ENCODE results near the gene CNBD2. TPM values are rescaled to one million over a fixed set of nuclear protein-coding genes. Genes with fewer than 3 reads are reported as not detected.
"Not testable (repeated sequence)": the region's sequence is repeated elsewhere in the genome, so short reads cannot be mapped to it uniquely, and the experiment has no call there.

Gene CNBD2
- total RNA-seq, 2 experiments from 2014 or later, result 4.8 to 5.3 TPM

DNA sequence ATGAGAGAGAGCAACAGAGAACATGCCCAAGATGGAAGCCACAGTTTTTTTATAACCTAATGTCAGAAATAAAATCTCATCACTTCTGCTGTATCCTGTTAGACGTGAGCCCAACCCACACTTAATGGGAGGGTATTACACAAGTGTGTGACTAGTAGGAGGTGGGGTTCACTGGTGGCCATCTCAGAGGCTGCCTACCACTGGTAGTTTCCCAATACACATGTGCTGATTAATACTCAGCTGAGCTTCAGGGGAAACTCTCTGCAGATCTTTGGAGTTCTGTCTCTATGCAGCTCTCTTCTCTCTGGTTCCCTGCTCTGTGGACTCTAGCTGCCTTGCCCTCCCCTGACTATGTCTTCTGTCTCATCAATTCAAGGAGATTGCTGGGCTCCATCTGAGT lies 35.7 kb downstream of the CNBD2 start:
- CTCF ChIA-PET, result interaction anchor here (0.6 to 2.3 kb wide), 4 partner anchors 9 to 116 kb away, joined by 3 to 9 read pairs (median 6); no protein-coding TSS in a partner anchor
- H3K27ac Mint-ChIP-seq, result no peak overlapping the region
- H3K9me3 Mint-ChIP-seq, result peaks cover 8% of the 10 kb centered on the region
- no peaks in the 10 kb centered on the region for H3K4me1 Mint-ChIP-seq (ENCODE audit: low read depth)
- no peaks in the 10 kb centered on the region for H3K27me3 Mint-ChIP-seq (ENCODE audit: low read depth)
- no peak overlapping the region for H3K4me3 Mint-ChIP-seq
- H3K36me3 Mint-ChIP-seq (ENCODE audit: low read depth), result no peaks in the 10 kb centered on the region
- DNase-seq, result no peak
- intact Hi-C loops (cut with micrococcal nuclease), result no loop called here

DNA sequence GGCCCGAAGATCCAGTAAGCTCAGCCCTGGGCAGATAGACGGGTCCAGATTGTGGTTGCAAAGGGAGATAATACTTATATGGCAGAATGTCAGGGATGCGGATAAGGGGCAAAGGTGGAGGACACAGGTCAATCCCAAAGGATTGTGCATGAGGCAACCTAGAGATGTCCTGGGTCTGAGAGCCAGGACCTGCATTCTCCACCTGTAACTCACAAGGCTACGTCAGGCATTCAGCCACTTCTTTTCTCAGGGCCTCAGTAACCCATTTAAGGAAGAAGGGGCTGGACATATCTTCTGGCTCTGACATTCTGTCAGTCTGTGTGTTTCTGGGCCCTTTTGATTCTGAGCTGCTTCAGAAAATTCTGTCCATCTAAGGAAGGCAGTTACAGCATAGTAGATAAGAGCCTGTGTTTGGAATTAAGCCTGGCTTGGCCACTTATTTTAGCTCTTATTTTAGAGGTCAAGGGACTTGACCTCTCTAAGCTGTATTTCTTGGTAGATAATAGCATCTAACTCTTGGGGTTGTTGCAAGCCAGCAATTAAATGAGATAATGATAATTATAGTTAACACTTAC lies 40.2 kb downstream of the CNBD2 start:
- Mint-ChIP-seq H3K4me1 (ENCODE audit: low read depth) (no peaks in the 10 kb centered on the region), H3K4me3 (no peak overlapping the region), H3K27me3 (ENCODE audit: low read depth) (no peaks in the 10 kb centered on the region), H3K36me3 (ENCODE audit: low read depth) (no peaks in the 10 kb centered on the region), H3K27ac (no peak overlapping the region), H3K9me3 (peaks cover 7% of the 10 kb centered on the region)
- CTCF ChIA-PET, result interaction anchor here (1.0 to 1.4 kb wide), 3 partner anchors 14 to 18 kb away, joined by 3 to 6 read pairs (median 5); no protein-coding TSS in a partner anchor
- intact Hi-C loops (cut with micrococcal nuclease), result no loop called here
- no peak for DNase-seq

DNA sequence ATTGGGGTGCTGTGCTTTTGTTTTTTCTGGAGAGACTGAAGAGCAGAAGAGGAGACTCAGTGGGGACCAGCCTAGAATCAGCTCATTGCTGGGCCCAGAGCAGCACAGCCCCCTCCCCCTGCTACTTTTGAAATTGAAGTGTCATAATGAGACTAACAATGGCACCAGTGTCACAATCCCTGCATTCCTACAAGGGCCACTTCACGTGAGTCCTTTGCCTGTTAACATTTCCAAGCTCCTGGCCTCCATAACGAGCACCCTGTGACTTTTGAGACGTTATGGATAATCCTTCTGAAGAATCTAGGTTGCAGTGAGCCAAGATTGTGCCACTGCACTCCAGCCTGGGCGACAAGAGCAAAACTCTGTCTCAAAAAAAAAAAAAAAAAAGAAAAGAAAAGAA lies 41.7 kb downstream of the CNBD2 start:
- Mint-ChIP-seq H3K9me3 (no peaks in the 10 kb centered on the region), H3K27ac (no peak overlapping the region), H3K4me1 (ENCODE audit: low read depth) (no peaks in the 10 kb centered on the region), H3K36me3 (ENCODE audit: low read depth) (no peaks in the 10 kb centered on the region), H3K4me3 (no peak overlapping the region), H3K27me3 (ENCODE audit: low read depth) (no peaks in the 10 kb centered on the region)
- DNase-seq, result no peak
- CTCF ChIA-PET, result no interaction called here
- intact Hi-C loops (cut with micrococcal nuclease), result no loop called here

DNA sequence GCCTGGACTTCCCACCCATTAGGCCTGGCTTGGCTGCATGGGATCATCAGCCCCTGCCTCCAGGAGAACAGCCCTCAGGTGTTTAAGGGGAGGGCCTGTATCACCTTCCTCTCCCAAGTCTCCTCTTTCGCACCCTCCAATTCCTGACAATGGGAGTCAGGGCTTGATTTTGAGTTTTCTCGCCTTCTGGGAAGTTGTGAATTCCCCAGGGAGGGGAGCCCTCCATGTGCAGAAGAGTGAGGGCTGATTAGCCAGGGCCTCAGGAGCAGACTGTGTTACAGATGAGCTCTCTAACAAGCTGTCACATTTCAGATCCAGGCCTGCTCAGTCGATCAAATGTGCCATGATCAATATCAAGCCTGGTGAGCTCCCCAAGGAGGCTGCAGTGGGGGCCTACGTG lies 42.4 kb downstream of the CNBD2 start:
- Mint-ChIP-seq H3K36me3 (ENCODE audit: low read depth) (no peaks in the 10 kb centered on the region), H3K4me3 (no peak overlapping the region), H3K27ac (no peak overlapping the region), H3K27me3 (ENCODE audit: low read depth) (no peaks in the 10 kb centered on the region), H3K4me1 (ENCODE audit: low read depth) (no peaks in the 10 kb centered on the region), H3K9me3 (no peaks in the 10 kb centered on the region)
- DNase-seq, result no peak
- CTCF ChIA-PET, result interaction anchor here (0.6 to 1.5 kb wide), 3 partner anchors 18 to 132 kb away, joined by 4 to 5 read pairs (median 4); no protein-coding TSS in a partner anchor
- intact Hi-C loops (cut with micrococcal nuclease), result no loop called here

DNA sequence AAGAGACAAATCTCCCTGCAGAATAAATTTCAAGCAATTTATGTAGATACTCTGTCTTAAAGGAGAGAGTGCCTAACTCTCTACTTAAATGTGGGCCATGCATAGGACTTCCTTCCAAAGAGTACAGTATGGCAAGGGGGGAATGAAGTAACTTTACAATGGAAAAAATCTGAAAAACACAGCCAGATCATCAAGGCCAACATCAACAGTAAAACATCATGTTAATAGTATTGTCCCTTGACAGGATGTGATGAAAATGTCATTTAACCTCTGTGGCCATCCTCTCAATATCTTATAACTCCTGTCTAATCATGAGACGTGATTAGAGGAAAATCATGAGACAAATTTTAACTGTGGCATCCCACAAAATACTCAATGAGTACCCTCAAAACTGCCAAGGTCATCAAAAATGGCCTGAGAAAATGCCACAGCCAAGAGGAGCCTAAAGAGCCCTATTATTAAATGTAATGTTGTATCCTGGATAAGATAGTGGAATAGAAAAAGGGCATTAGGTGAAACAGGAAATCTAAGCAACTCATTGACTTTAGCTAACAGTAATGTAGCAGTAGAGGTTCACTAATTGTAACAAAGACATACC lies 47.5 kb downstream of the CNBD2 start:
- Mint-ChIP-seq H3K9me3 (no peaks in the 10 kb centered on the region), H3K36me3 (ENCODE audit: low read depth) (no peaks in the 10 kb centered on the region), H3K27me3 (ENCODE audit: low read depth) (no peaks in the 10 kb centered on the region), H3K4me3 (no peak overlapping the region), H3K4me1 (ENCODE audit: low read depth) (no peaks in the 10 kb centered on the region), H3K27ac (no peak overlapping the region)
- CTCF ChIA-PET, result no interaction called here
- no peak for DNase-seq
- intact Hi-C loops (cut with micrococcal nuclease), result no loop called here

DNA sequence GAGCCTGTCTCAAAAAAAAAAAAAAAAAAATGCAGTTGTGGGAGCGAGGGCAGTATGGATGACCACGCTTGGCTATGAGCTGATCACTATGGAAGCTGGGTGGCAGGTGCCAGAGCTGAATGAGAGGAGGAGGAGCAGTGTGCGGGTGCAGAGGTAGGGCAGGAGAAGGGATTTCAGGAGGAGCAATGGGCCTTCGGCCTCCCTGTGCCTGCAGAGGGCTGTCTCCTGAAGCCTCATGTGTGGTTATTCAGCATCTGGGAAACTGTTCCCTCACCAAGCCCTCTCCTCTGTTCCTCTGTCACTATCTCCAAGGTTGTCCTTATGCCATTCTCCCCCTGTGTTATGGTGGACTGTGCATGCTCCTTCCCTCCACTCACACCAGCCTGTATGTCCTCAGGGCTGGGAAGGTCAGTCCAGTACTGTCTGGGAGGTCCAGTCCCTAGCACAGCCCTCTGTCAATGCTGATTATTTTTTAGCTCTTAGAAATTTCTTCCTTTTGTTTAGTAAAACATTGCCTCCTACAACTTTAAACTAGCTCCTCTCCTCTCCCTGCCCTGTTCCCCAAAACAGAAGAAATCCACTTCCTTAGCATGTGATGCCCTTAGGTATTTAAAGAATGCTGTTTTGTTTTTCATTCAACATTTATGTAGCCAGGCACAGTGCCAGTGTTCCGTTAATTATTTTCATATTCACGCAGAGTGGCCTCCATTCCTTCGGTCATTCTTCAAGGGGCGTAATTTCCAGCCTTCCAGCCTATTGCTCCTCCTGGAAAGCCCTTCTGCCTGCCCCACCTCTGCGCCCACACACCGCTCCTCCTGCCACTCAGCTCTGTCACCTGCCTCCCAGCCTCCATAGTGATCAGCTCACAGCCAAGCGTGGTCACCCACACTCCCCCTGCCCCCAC lies 48.9 kb downstream of the CNBD2 start:
- Mint-ChIP-seq H3K36me3 (ENCODE audit: low read depth) (no peaks in the 10 kb centered on the region), H3K4me3 (no peak overlapping the region), H3K9me3 (no peaks in the 10 kb centered on the region), H3K27me3 (ENCODE audit: low read depth) (no peaks in the 10 kb centered on the region), H3K27ac (no peak overlapping the region), H3K4me1 (ENCODE audit: low read depth) (no peaks in the 10 kb centered on the region)
- DNase-seq, result no peak
- intact Hi-C loops (cut with micrococcal nuclease), result no loop called here
- CTCF ChIA-PET, result interaction anchor here (1.2 to 1.9 kb wide), 2 partner anchors 27 to 121 kb away, joined by 3 to 4 read pairs; no protein-coding TSS in a partner anchor

DNA sequence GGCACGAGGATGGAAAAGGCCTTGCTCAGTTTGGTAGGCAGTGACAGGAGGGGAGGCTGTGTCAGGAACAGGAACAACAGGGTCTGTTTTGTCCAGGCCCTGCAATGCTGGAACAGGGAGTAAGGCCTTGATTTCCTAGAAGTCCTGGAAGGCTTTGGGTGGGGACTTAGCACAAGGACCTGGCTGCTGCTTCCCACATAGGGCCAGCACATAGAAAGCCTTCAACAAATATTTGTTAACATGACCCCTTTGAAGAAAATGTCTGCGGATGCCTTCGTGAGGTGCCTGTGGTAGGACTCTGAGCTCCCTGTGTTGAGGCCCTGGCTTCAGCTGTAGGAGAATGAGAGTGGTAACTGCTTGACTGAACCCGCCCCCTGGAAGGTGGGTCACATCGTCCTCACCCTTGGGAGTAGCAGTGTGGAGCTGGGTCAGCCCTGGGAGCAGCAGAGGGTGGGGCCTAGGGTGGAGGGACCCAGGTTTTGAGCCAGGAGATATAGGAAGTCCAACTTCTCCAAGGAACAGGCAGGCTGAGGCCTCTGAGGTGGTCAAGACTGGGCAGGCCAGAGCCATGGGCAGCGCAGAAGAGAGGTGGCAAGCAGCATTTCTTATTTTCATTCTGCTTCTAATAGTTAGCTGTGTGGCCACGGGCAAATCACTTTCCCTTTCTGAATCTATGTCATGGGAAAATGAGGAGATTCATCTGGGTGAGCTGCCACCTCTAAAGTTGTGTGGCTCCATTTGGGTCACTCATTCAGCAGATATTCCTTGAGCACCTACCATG lies 50.0 kb downstream of the CNBD2 start:
- intact Hi-C loops (cut with micrococcal nuclease), result no loop called here
- no peak overlapping the region for H3K4me3 Mint-ChIP-seq
- H3K36me3 Mint-ChIP-seq (ENCODE audit: low read depth), result no peaks in the 10 kb centered on the region
- no peaks in the 10 kb centered on the region for H3K27me3 Mint-ChIP-seq (ENCODE audit: low read depth)
- H3K4me1 Mint-ChIP-seq (ENCODE audit: low read depth), result no peaks in the 10 kb centered on the region
- DNase-seq, result no peak
- H3K9me3 Mint-ChIP-seq, result no peaks in the 10 kb centered on the region
- CTCF ChIA-PET, result interaction anchor here (1.9 kb wide), 1 partner anchor 120 kb away, joined by 4 read pairs; no protein-coding TSS in a partner anchor
- no peak overlapping the region for H3K27ac Mint-ChIP-seq

DNA sequence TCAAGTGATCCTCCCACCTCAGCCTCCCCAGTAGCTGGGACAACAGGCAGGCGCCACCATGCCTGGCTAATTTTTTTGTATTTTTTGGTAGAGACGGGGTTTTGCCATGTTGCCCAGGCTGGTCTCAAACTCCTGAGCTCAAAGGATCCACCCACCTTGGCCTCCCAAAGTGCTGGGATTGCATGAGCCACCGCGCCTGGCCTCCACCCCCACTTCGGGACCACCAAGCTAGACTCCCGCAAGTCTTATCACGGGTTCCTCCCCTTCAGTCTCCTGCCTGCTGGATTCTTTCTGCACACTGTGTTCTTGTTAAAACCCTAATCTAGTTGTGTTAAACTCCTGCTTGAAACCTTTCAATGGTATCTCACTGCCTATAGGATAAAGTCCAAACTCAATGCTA lies 57.7 kb downstream of the CNBD2 start:
- H3K36me3 Mint-ChIP-seq (ENCODE audit: low read depth); H3K27me3 Mint-ChIP-seq (ENCODE audit: low read depth); H3K4me1 Mint-ChIP-seq (ENCODE audit: low read depth); H3K27ac Mint-ChIP-seq; DNase-seq; intact Hi-C loops (cut with micrococcal nuclease); H3K4me3 Mint-ChIP-seq; H3K9me3 Mint-ChIP-seq; CTCF ChIA-PET: not testable (repeated sequence)

DNA sequence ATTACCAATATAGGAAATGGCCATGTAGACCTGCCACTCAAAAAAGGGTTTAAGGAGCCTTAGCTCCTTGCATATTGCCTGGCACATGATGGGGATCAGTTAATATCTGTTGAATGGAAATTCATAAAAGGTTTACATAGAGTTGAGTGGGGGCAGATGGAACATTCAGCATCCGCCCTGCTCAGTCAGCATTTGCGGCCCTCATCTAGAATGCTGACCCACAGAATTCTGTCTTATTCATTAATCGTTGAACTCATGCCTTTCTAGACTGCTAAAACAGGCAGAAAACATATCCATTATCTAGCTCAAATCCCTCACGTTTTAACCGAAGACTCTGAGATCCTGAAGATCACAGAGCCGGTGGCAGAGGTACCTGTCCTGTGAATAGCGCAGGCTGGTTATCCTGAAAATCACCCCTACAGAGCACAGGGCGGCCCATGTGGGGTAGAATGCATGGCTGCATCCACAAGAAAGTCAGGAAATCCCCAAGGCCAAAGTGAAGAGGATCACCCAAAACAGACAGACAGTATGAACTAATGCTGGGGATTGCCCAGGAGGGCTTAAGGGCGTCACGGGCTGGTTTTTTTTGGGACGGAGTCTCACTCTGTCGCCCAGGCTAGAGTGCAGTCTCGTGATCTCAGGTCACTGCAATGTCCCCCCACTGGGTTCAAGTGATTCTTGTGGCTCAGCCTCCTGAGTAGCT lies 59.9 kb downstream of the CNBD2 start:
- H3K9me3 Mint-ChIP-seq, result no peaks in the 10 kb centered on the region
- no peaks in the 10 kb centered on the region for H3K36me3 Mint-ChIP-seq (ENCODE audit: low read depth)
- no peak overlapping the region for H3K27ac Mint-ChIP-seq
- H3K4me3 Mint-ChIP-seq, result no peak overlapping the region
- DNase-seq, result no peak
- no peaks in the 10 kb centered on the region for H3K4me1 Mint-ChIP-seq (ENCODE audit: low read depth)
- CTCF ChIA-PET, result no interaction called here
- H3K27me3 Mint-ChIP-seq (ENCODE audit: low read depth), result no peaks in the 10 kb centered on the region
- intact Hi-C loops (cut with micrococcal nuclease), result no loop called here

DNA sequence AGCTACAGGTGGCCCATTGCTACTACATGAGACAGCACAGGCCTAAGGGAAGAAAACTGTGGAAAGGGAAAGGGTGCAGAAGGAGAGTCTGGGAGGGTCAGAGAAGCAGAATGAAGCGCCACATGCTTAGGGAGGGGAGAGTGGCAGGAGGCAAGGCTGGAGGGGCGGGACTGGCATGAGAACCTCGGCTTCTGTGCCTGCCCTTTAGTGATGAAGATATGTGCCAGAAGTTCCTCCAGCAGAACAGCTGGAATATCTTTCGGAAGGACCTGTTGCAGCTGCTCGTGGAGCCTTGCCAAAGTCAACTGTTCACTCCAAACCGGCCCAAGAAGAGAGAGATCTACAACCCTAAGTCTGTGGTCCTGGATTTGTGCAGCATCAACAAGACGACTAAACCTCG lies 61.8 kb downstream of the CNBD2 start:
- Mint-ChIP-seq H3K4me1 (ENCODE audit: low read depth) (no peaks in the 10 kb centered on the region), H3K9me3 (no peaks in the 10 kb centered on the region), H3K27me3 (ENCODE audit: low read depth) (no peaks in the 10 kb centered on the region), H3K36me3 (ENCODE audit: low read depth) (no peaks in the 10 kb centered on the region), H3K27ac (no peak overlapping the region), H3K4me3 (no peak overlapping the region)
- no peak for DNase-seq
- CTCF ChIA-PET, result interaction anchor here (0.9 to 1.7 kb wide), 4 partner anchors 14 to 37 kb away, joined by 3 to 6 read pairs (median 4); no protein-coding TSS in a partner anchor
- intact Hi-C loops (cut with micrococcal nuclease), result no loop called here

DNA sequence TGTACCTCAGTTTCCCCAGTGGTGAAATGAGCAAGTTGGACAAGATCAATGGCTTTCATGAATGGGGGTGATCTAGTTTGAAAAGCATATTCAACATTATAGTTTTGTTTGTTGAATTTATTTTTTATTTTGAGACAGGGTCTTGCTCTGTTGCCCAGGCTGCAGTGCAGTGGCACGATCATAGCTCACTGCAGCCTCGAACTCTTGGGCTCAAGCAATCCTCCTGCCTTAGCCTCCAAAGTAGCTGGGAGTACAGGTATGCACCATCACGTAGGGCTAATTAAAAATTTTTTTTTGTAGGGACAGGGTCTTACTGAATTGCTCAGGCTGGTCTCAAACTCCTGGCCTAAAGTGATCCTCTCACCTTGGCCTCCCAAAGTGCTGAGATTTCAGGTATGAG lies 63.4 kb downstream of the CNBD2 start:
- no peaks in the 10 kb centered on the region for H3K36me3 Mint-ChIP-seq (ENCODE audit: low read depth)
- no peak overlapping the region for H3K27ac Mint-ChIP-seq
- CTCF ChIA-PET, result no interaction called here

More for the DNA sequence above, 63.4 kb downstream of the CNBD2 start:
- Mint-ChIP-seq H3K4me3 (no peak overlapping the region), H3K4me1 (ENCODE audit: low read depth) (no peaks in the 10 kb centered on the region), H3K27me3 (ENCODE audit: low read depth) (no peaks in the 10 kb centered on the region), H3K9me3 (no peaks in the 10 kb centered on the region)
- intact Hi-C loops (cut with micrococcal nuclease), result no loop called here
- DNase-seq, result no peak
